ENCODE results near the gene RPSA.

- TF ChIP-seq CTCF (IDR thresholded peaks at IDR 0.05) (no peak), ZFX (IDR thresholded peaks at IDR 0.05; ENCODE audit: borderline replicate concordance) (no peak)
Measured at GRCh38 chr3:39428745-39429201, 22.3 kb downstream of the RPSA start.

Measured in 22Rv1 (cell line).